Measurements from ENCODE around the gene PALS1.

The PALS1 gene

GRCh38 chr14:67240168-67240932 lies 885 bp upstream of the PALS1 start (continued):
- TF ChIP-seq TSHZ1 (tag by site-specific recombination; IDR thresholded peaks at IDR 0.05; ENCODE audit: borderline replicate concordance) (no peak), ZNF214 (tag by site-specific recombination; IDR thresholded peaks at IDR 0.05; ENCODE audit: borderline replicate concordance) (no peak), ZNF362 (tag by site-specific recombination; IDR thresholded peaks at IDR 0.05) (no peak), ZNF645 (tag by site-specific recombination; IDR thresholded peaks at IDR 0.05) (no peak), ZNF133 (tag by site-specific recombination; IDR thresholded peaks at IDR 0.05) (no peak), ZNF571 (tag by site-specific recombination; IDR thresholded peaks at IDR 0.05) (no peak), ZNF488 (tag by site-specific recombination; IDR thresholded peaks at IDR 0.05) (no peak), ZSCAN23 (tag by site-specific recombination; IDR thresholded peaks at IDR 0.05) (no peak), ZEB2 (tag by site-specific recombination; IDR thresholded peaks at IDR 0.05) (0 out of 2 replicates have a peak, but pooled peaks have one; percentile 13), ZNF146 (tag by site-specific recombination; IDR thresholded peaks at IDR 0.05) (no peak), HIC1 (tag by site-specific recombination; IDR thresholded peaks at IDR 0.05) (peak; percentile 54; the same call in 1 of the 2 replicates), IKZF3 (tag by site-specific recombination; IDR thresholded peaks at IDR 0.05) (no peak; the same call in 1 of the 2 replicates), ZNF335 (tag by site-specific recombination; conservative IDR thresholded peaks at IDR 0.05) (peak; percentile 58; the same call in 1 of the 2 replicates), PRDM10 (tag by site-specific recombination; IDR thresholded peaks at IDR 0.05) (no peak), KLF8 (tag by site-specific recombination; IDR thresholded peaks at IDR 0.05) (no peak; the same call in 1 of the 2 replicates), ZNF768 (tag by site-specific recombination; IDR thresholded peaks at IDR 0.05) (no peak), SP7 (tag by site-specific recombination; IDR thresholded peaks at IDR 0.05) (no peak), ZNF600 (tag by site-specific recombination; IDR thresholded peaks at IDR 0.05) (no peak), ZNF791 (tag by site-specific recombination; IDR thresholded peaks at IDR 0.05) (no peak), INSM2 (tag by site-specific recombination; IDR thresholded peaks at IDR 0.05) (no peak), PATZ1 (tag by site-specific recombination; IDR thresholded peaks at IDR 0.05) (0 out of 2 replicates have a peak, but pooled peaks have one; percentile 13), ZNF433 (tag by site-specific recombination; IDR thresholded peaks at IDR 0.05; ENCODE audit: low read depth) (no peak)
